GM23338 (cell line): ENCODE measurements around the gene CD44. TPM values are rescaled to one million over a fixed set of nuclear protein-coding genes. Genes with fewer than 3 reads are reported as not detected.

Source experiments
- ATAC-seq: fragments of 200-7000 bp; cut with Tn5 transposase; 3 replicates; pipeline ENCODE4 v1.9.1; 2020
- DNase-seq: peaks from one replicate; pipeline ENCODE4 v3.0.0-alpha.2; 2015; ENCODE audit warnings: low spot score
- H2AFZ ChIP-seq: fragments of 200-600 bp; sonication (generic); 2 replicates; pipeline ENCODE4 v1.8.0; 2016; ENCODE audit warnings: antibody characterized with exemption, mild to moderate bottlenecking, moderate library complexity
- H3F3A ChIP-seq: fragments of 200-600 bp; sonication (generic); replicated peaks from 2 replicates; pipeline ENCODE4 v1.8.0; 2017; ENCODE audit warnings: antibody characterized with exemption, mixed run types, low read depth
- H3K27ac ChIP-seq: fragments of 200-600 bp; sonication (generic); 2 replicates; pipeline ENCODE4 v1.6.1; 2016; ENCODE audit warnings: low read depth
- H3K27me3 ChIP-seq: fragments of 200-600 bp; sonication (generic); 2 replicates; pipeline ENCODE4 v1.8.0; 2016; ENCODE audit warnings: mild to moderate bottlenecking, mixed run types, moderate library complexity; ENCODE audit not compliant: insufficient read depth
- H3K36me3 ChIP-seq: fragments of 200-600 bp; sonication (generic); 2 replicates; pipeline ENCODE4 v1.8.0; 2016; ENCODE audit warnings: mild to moderate bottlenecking; ENCODE audit not compliant: insufficient read depth
- H3K4me1 ChIP-seq: fragments of 200-600 bp; sonication (generic); 2 replicates; pipeline ENCODE4 v1.8.0; 2016; ENCODE audit warnings: mild to moderate bottlenecking, moderate library complexity; ENCODE audit not compliant: insufficient read depth
- H3K4me2 ChIP-seq: fragments of 200-600 bp; sonication (generic); 2 replicates; pipeline ENCODE4 v1.7.1; 2017; ENCODE audit warnings: mixed run types
- H3K4me3 ChIP-seq: fragments of 200-600 bp; sonication (generic); 2 replicates; pipeline ENCODE4 v1.6.1; 2016; ENCODE audit warnings: mixed run types
- H3K79me2 ChIP-seq: fragments of 200-600 bp; sonication (generic); replicated peaks from 2 replicates; pipeline ENCODE4 v1.8.0; 2017; ENCODE audit warnings: mild to moderate bottlenecking; ENCODE audit not compliant: insufficient read depth
- H3K9me2 ChIP-seq: fragments of 200-600 bp; sonication (generic); 2 replicates; pipeline ENCODE4 v1.8.0; 2017; ENCODE audit not compliant: insufficient read depth
- H4K20me1 ChIP-seq: fragments of 200-600 bp; sonication (generic); replicated peaks from 2 replicates; pipeline ENCODE4 v1.8.0; 2017; ENCODE audit warnings: mild to moderate bottlenecking; ENCODE audit not compliant: insufficient read depth
- H3K27ac Mint-ChIP-seq: 2 replicates; pipeline ENCODE4 v1.8.0; 2020; ENCODE audit warnings: inconsistent platforms, mild to moderate bottlenecking, moderate library complexity, mixed read lengths
- H3K27me3 Mint-ChIP-seq: 3 replicates; pipeline ENCODE4 v1.8.0; 2022; ENCODE audit warnings: low read depth, mild to moderate bottlenecking, moderate library complexity, mixed read lengths, inconsistent platforms; ENCODE audit not compliant: insufficient read depth, poor library complexity
- H3K36me3 Mint-ChIP-seq: 3 replicates; pipeline ENCODE4 v1.8.0; 2021; ENCODE audit warnings: low read depth, mild to moderate bottlenecking, inconsistent platforms, moderate library complexity, mixed read lengths
- H3K4me1 Mint-ChIP-seq: 3 replicates; pipeline ENCODE4 v1.8.0; 2020; ENCODE audit warnings: mild to moderate bottlenecking, inconsistent platforms, mixed read lengths
- H3K4me3 Mint-ChIP-seq: 3 replicates; pipeline ENCODE4 v1.8.0; 2021; ENCODE audit warnings: moderate library complexity, mild to moderate bottlenecking, inconsistent platforms, mixed read lengths
- H3K9me3 Mint-ChIP-seq: 3 replicates; pipeline ENCODE4 v1.8.0; 2020; ENCODE audit warnings: moderate library complexity, mild to moderate bottlenecking, inconsistent platforms, mixed read lengths
- CREB1 ChIP-seq: fragments of 250-450 bp; sonication (Bioruptor Pico); IDR thresholded peaks from 2 replicates; pipeline ENCODE4 v1.5.0; 2020; ENCODE audit warnings: low read depth, mild to moderate bottlenecking, moderate library complexity
- ETS1 ChIP-seq: IDR thresholded peaks from 2 replicates; pipeline ENCODE4 v1.6.1; 2016; ENCODE audit warnings: antibody characterized with exemption
- EZH2 ChIP-seq: fragments of 200-600 bp; sonication (generic); IDR thresholded peaks from one replicate; pipeline ENCODE4 v1.8.0; 2017; ENCODE audit warnings: antibody characterized with exemption, mild to moderate bottlenecking, low read depth; ENCODE audit not compliant: unreplicated experiment
- EZH2phosphoT487 ChIP-seq: fragments of 200-600 bp; sonication (generic); IDR thresholded peaks from one replicate; pipeline ENCODE4 v1.8.1; 2018; ENCODE audit warnings: antibody characterized with exemption; ENCODE audit not compliant: unreplicated experiment
- JUNB ChIP-seq: IDR thresholded peaks from one replicate; pipeline ENCODE4 v1.6.1; 2016; ENCODE audit warnings: antibody characterized with exemption; ENCODE audit not compliant: unreplicated experiment
- NANOG ChIP-seq: IDR thresholded peaks from 2 replicates; pipeline ENCODE4 v1.6.1; 2016; ENCODE audit warnings: antibody characterized with exemption, borderline replicate concordance
- POLR2AphosphoS5 ChIP-seq: IDR thresholded peaks from 2 replicates; pipeline ENCODE4 v1.6.1; 2016; ENCODE audit warnings: antibody characterized with exemption, low read depth
- REST ChIP-seq: IDR thresholded peaks from one replicate; pipeline ENCODE4 v1.6.1; 2018; ENCODE audit warnings: antibody characterized with exemption; ENCODE audit not compliant: unreplicated experiment
- STAT1 ChIP-seq: IDR thresholded peaks from one replicate; pipeline ENCODE4 v1.6.1; 2016; ENCODE audit warnings: antibody characterized with exemption; ENCODE audit not compliant: unreplicated experiment
- ZNF114 ChIP-seq: fragments of 250-450 bp; sonication (Bioruptor Pico); IDR thresholded peaks from 2 replicates; pipeline ENCODE4 v1.5.0; 2020; ENCODE audit warnings: mild to moderate bottlenecking, moderate library complexity
- ZNF331 ChIP-seq: fragments of 250-450 bp; sonication (Bioruptor Pico); IDR thresholded peaks from 2 replicates; pipeline ENCODE4 v1.5.0; 2020; ENCODE audit warnings: low read depth, mild to moderate bottlenecking, moderate library complexity
- ZNF462 ChIP-seq: fragments of 250-450 bp; sonication (Bioruptor Pico); IDR thresholded peaks from 2 replicates; pipeline ENCODE4 v1.5.0; 2020; ENCODE audit warnings: mild to moderate bottlenecking, moderate library complexity
- polyA plus RNA-seq: library from polyadenylated mRNA; unstranded; fragments of >200 nt; fragmentation: Nextera tagmentation; extraction: Ambion mirVana; gene quantifications from 2 replicates; pipeline ENCODE4 v1.2.1, GENCODE V29; 2016
- total RNA-seq: library from RNA; depleted of rRNA; stranded (reverse); fragments of >200 nt; shearing (Covaris generic); gene quantifications from 2 replicates; pipeline ENCODE4 v1.2.3, GENCODE V29; 2014
- TF ChIP-seq, protein P1 (sequence below), 2 experiments: fragments of 200-600 bp in 1 of 2; sonication (generic) in 1 of 2; conservative IDR thresholded peaks; 2 replicates each; pipeline versions ENCODE4 v1.5.1 to v1.6.1; 2016 to 2017; ENCODE audit warnings: antibody characterized with exemption in 2 of 2, low read depth in 2 of 2, mild to moderate bottlenecking in 2 of 2, moderate library complexity in 1 of 2

CD44 gene
- total and polyA plus RNA-seq, 2 experiments from 2014 or later, result 4.0 to 10.1 TPM

DNA sequence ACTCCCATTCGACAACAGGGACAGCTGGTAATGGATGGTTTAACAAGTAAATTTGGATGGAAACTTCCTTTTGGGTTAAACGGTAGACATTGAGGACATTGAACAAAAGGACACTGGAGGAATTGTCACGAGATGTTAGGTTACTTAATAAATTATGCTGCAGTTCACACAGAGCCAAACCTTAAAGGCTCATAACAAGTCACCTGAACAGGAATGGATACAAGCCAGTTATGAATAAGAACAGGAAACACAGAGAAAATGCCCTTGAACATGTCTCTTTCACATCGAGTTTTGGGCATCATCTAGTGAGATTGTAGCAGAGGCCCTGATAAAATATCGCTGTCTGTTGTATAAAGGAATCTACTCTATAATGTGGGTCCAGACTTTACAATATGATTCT, 65.6 kb downstream of the CD44 start:
- ATAC-seq (no peak), DNase-seq (no peak)
- no peaks in the 10 kb centered on the region for H3F3A ChIP-seq
- H4K20me1 ChIP-seq, result no peaks in the 10 kb centered on the region
- Mint-ChIP-seq H3K27ac (no peak overlapping the region), H3K27me3 (no peaks in the 10 kb centered on the region), H3K36me3 (no peaks in the 10 kb centered on the region), H3K9me3 (no peaks in the 10 kb centered on the region), H3K4me3 (no peak overlapping the region), H3K4me1 (peaks cover 21% of the 10 kb centered on the region)
- H3K27me3 ChIP-seq, result no peaks in the 10 kb centered on the region
- no peak overlapping the region for H3K4me2 ChIP-seq
- no peaks in the 10 kb centered on the region for H3K36me3 ChIP-seq
- peaks cover 23% of the 10 kb centered on the region for H3K4me1 ChIP-seq
- H3K79me2 ChIP-seq, result no peaks in the 10 kb centered on the region
- TF ChIP-seq ETS1, result no peak
- TF ChIP-seq NANOG, result no peak
- no peak for TF ChIP-seq JUNB
- TF ChIP-seq POLR2AphosphoS5, result no peak
- TF ChIP-seq EZH2, result no peak
- no peak for TF ChIP-seq ZNF462 (CRISPR knock-in tag)
- TF ChIP-seq ZNF114 (CRISPR knock-in tag), result no peak
- no peak for TF ChIP-seq ZNF331 (CRISPR knock-in tag)
- TF ChIP-seq EZH2phosphoT487, result no peak
- no peak for TF ChIP-seq STAT1
- TF ChIP-seq, protein P1, sequence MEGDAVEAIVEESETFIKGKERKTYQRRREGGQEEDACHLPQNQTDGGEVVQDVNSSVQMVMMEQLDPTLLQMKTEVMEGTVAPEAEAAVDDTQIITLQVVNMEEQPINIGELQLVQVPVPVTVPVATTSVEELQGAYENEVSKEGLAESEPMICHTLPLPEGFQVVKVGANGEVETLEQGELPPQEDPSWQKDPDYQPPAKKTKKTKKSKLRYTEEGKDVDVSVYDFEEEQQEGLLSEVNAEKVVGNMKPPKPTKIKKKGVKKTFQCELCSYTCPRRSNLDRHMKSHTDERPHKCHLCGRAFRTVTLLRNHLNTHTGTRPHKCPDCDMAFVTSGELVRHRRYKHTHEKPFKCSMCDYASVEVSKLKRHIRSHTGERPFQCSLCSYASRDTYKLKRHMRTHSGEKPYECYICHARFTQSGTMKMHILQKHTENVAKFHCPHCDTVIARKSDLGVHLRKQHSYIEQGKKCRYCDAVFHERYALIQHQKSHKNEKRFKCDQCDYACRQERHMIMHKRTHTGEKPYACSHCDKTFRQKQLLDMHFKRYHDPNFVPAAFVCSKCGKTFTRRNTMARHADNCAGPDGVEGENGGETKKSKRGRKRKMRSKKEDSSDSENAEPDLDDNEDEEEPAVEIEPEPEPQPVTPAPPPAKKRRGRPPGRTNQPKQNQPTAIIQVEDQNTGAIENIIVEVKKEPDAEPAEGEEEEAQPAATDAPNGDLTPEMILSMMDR (conservative IDR thresholded peaks at IDR 0.05; ENCODE audit: low read depth in 2 of 2), result no peak
- TF ChIP-seq REST, result no peak
- no peak for TF ChIP-seq CREB1 (CRISPR knock-in tag)
- H3K9me2 ChIP-seq, result peaks cover 36% of the 10 kb centered on the region
- H2AFZ ChIP-seq, result no peak overlapping the region
- no peak overlapping the region for H3K4me3 ChIP-seq
- H3K27ac ChIP-seq, result no peak overlapping the region
